ENCODE data around the gene TRAM2.

GRCh38 chr6:52554684-52555280 is 22.1 kb downstream of the TRAM2 start:
- TF ChIP-seq POLR2A (IDR thresholded peaks at IDR 0.05): no peak
- no peak for TF ChIP-seq CTCF (IDR thresholded peaks at IDR 0.05)
- no peak for TF ChIP-seq POLR2AphosphoS5 (IDR thresholded peaks at IDR 0.05)
